Measurements from ENCODE around the gene ZNF280C.

GRCh38 chrX:130216320-130216719, 52.4 kb downstream of the ZNF280C start:
- TF ChIP-seq POLR2A (IDR thresholded peaks at IDR 0.05; ENCODE audit: low read depth, low read length) (no peak), SPI1 (IDR thresholded peaks at IDR 0.05; ENCODE audit: low read depth, low read length) (no peak), POLR2AphosphoS5 (IDR thresholded peaks at IDR 0.05; ENCODE audit: low read depth, low read length) (no peak)

Data from GM12891 (cell line).